Left renal pelvis (tissue), 4 donors: ENCODE measurements around the gene SEC23B. TPM values are rescaled to one million over a fixed set of nuclear protein-coding genes. Genes with fewer than 3 reads are reported as not detected.

ENCODE experiments used
- DNase-seq, 4 donors: peaks; one replicate each; pipeline ENCODE4 v3.0.0-alpha.2; 2013; ENCODE audit warnings: low read depth in 4 of 4, low spot score in 3 of 4
- polyA plus RNA-seq, 4 donors: library from polyadenylated mRNA; unstranded; fragments of 120-200 nt; gene quantifications; one replicate each; pipeline ENCODE4 v1.2.1, GENCODE V29; 2013; ENCODE audit not compliant: insufficient read length in 4 of 4

The SEC23B gene
- polyA plus RNA-seq, 4 donors, result 32.7 to 67.3 (median 60.1) TPM

DNA sequence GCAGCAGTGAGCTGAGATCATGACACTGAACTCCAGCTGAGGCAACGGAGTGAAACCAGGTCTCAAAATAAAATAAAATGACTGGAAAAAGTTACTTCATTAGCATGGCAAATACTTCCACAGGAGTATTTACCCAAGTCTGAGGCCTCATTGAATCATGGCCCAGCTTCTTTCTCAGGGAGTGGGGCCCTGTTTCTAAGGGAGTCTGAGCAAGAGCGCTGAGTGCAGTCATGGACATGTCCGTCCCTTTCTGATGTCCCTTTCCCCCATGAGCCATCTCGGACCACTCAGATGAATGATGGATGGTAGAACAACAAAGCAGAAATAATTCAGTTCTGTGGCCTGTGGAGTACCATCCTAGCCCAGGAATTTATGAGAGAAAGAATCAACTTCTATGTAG is 72.3 kb downstream of the SEC23B start:
- DNase-seq, result no peak

DNA sequence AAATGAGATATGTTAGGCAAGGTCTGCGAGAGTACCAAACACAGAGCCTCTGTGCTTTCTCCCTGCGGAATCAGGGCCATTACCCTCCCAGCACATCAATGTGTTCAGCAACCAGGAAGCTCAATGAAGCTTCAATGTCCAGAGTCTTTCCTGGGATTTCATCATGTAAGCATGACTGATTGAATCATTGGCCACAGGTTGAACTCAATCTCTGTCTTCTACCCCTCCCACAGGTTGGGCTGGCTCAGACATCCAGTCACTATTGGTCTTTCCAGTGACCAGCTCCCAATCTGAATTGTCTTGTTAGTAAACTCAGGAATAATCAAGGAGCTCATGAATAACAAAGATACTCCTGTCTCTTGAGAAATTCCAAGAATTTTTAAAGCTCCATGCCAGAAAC is 77.4 kb downstream of the SEC23B start:
- DNase-seq, result no peak

DNA sequence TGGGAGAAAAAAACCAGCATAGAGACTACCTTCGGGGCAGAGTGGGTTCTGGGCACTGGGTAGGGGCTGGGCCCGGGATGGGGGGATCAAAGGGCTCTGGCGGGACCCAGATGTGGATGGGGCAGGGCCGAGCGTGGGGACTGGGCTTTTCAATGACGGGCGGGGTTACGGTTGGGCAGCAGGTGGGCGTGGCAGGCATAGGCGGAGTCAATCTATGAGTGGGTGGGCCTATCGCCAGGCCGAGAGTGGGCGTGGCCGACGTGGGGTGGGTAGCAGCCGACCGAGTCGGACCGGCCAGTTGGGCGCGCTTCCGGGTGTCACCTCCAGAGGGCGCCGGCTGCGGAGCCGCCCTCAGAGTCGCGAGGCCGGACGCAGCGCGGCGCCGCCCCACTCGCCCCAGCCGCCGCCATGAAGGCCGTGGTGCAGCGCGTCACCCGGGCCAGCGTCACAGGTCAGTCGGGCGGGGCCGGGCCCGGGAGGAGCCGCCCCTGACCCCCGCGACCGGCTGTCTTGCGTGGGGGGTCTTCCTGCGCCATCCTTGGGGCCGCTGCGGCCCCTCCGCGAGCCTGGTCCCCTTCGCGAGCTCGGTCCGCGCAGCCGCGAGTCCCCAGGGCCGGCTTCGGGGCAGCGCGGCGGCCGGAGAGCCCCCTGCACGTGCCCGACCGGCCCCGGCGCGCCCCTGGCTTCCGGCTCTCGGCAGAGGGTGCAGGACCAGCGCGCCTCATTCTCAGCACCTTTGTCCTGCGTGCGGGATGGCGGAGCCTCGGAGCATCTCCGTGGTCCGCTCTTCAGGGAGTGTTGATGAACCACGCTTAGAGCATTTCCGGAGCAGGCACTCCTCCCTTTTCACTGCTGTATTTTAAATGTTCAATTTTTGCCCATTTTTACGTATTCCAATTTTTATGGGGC is 80.2 kb downstream of the SEC23B start, which contains the start of gene DTD1:
DTD1 (plus strand) TSS at position 390 of the 909 bp plus-strand sequence; CDS start at position 409, 19 bp downstream.
- peak in 3 of 4 donors; percentile 38 to 69 (median 53) for DNase-seq

DNA sequence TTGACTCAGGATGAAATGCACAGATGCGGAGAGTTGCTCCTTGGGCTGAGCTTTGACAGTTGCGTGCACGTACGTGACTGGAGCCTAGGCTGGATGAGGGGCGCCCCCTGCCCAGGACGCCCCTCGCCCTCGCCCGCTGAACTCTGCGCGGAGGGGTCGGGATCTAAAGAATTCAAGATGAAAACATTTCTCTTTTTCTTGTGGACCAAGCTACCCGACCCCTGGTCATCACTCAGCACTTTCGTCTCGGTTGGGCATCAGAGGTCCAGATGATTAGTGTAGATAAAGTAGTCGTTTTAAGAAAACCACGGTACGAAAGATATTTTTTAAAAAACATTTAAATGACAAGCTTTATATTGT is 80.8 kb downstream of the SEC23B start:
- no peak for DNase-seq

DNA sequence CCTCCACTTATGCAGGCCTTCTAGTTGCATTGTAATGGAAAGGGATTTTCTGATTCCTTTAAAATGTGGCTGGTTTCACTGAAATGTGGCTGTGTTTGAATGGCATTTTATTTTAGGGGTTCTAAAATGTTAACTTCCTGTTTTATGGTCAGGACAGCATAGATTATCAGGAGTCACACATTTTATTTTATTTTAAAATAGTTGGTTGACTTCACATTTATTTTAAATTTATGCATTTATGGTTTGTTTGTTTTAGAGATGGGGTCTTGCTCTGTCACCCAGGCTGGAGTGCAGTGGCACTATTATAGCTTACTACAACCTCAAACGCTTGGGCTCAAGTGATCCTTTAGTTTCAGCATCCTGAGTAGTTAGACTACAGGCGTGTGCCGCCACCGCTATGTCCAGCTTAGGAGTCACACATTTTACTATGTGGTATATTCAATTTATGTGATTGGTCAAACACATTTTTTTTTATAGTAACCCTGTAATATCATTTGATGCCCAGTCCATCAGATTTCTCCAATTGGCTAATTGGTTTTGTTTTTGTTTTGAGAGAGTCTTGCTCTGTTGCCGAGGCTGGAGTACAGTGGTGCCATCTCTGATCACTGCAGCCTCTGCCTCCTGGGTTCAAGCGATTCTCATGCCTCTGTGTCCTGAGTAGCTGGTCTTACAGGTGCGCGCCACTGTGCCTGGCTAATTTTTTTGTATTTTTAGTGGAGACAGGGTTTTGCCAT is 82.4 kb downstream of the SEC23B start:
- DNase-seq, result no peak

DNA sequence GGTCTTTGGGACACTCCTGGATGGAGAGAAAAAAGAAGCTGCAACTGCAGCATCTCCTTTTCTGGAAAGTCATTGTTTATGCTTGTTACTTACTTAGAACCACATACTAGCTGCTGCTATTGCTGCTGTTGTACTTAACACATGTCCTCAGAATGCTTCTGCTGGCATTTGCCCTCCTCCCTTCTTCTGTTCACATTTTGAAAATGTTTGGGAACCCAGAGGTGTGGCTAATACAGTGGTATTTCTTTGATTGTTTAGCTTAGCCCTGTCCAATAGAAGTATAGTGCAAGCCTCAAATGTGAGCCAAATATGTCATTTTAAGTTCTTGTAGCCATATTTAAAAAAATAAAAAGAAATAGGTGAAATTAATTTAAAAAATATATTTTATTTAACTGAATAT is 88.5 kb downstream of the SEC23B start:
- DNase-seq, result no peak

DNA sequence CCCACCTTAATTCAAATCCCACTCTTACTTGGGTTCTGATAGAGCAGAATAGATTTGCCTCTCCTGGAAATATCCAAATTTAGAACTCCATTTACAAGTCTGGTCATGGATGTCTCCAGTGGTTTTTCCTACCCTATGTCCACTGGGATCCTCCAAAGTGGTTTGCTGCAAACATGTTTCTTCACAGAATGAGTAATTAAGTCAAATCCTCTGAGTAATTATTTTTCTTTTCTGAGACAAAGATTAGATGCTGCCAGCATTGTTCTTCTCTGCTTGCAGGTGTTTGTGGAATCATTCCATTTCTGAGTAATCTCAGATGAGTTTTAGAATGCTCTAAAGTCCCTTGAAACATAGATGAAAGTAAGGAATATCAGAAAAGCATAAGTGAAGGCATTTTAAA is 102.0 kb downstream of the SEC23B start:
- DNase-seq, result no peak

Other genes with a start within 250 kb of the SEC23B start
- gene ZNF133, start 219.4 kb upstream of the SEC23B start, polyA plus RNA-seq, result 10 to 100 TPM; 24.9 to 36.3 (median 27.5) TPM
- 10 to 100 TPM in 1 of 4 donors, 1 to 10 TPM in 3; 5.0 to 10.3 (median 6.7) TPM for gene DZANK1, start 40.9 kb upstream of the SEC23B start, polyA plus RNA-seq
- 10 to 100 TPM; 17.3 to 21.9 (median 19.3) TPM for gene POLR3F, start 40.5 kb upstream of the SEC23B start, polyA plus RNA-seq
- 10 to 100 TPM; 27.3 to 37.3 (median 30.2) TPM for gene RBBP9, start 10.7 kb upstream of the SEC23B start, polyA plus RNA-seq
- gene SMIM26, start 59.5 kb downstream of the SEC23B start, polyA plus RNA-seq, result 100 to 1,000 TPM in 1 of 4 donors, 10 to 100 TPM in 3; 79.9 to 104 (median 80.1) TPM
- gene DTD1, start 80.1 kb downstream of the SEC23B start, polyA plus RNA-seq, result 10 to 100 TPM; 24.2 to 28.5 (median 25.3) TPM